HepG2 (cell line): ENCODE data around the gene PCAT6. TPM values are rescaled to one million over a fixed set of nuclear protein-coding genes. Genes with fewer than 3 reads are reported as not detected.

ENCODE experiments used
- AGO2 ChIP-seq: fragments of 200-400 bp; formaldehyde crosslinking; optimal IDR thresholded peaks from 2 replicates; pipeline ENCODE3; 2017; ENCODE audit warnings: mild to moderate bottlenecking, low read depth, low read length, moderate library complexity
- ATF3 ChIP-seq: sonication (generic); formaldehyde crosslinking; IDR thresholded peaks from 2 replicates; pipeline ENCODE4 v1.4.0; 2020; ENCODE audit warnings: missing genetic modification reagents
- GPN1 ChIP-seq: sonication (generic); formaldehyde crosslinking; IDR thresholded peaks from 2 replicates; pipeline ENCODE4 v1.5.1; 2020; ENCODE audit warnings: missing genetic modification reagents, borderline replicate concordance
- JARID2 ChIP-seq: sonication (generic); formaldehyde crosslinking; IDR thresholded peaks from 2 replicates; pipeline ENCODE4 v1.8.1; 2023; ENCODE audit warnings: missing genetic modification reagents, inconsistent platforms; ENCODE audit not compliant: insufficient replicate concordance
- KIAA2018 ChIP-seq: sonication (generic); formaldehyde crosslinking; IDR thresholded peaks from 2 replicates; pipeline ENCODE4 v1.5.0; 2020; ENCODE audit warnings: mild to moderate bottlenecking, missing genetic modification reagents, borderline replicate concordance
- NONO ChIP-seq, 2 experiments: fragments of 450-650 bp in 1 of 2; sonication (generic) in 1 of 2; formaldehyde crosslinking in 1 of 2; IDR thresholded peaks in 1 of 2; conservative IDR thresholded peaks in 1 of 2; 2 replicates each; pipeline versions ENCODE4 v1.6.1 to v1.8.0; 2017 to 2022; ENCODE audit warnings: mild to moderate bottlenecking in 1 of 2, missing genetic modification reagents in 1 of 2, moderate library complexity in 1 of 2
- PTBP1 ChIP-seq: fragments of 200-400 bp; formaldehyde crosslinking; IDR thresholded peaks from 2 replicates; pipeline ENCODE4 v1.6.1; 2018; ENCODE audit warnings: low read length, low read depth; ENCODE audit not compliant: poor library complexity, severe bottlenecking
- TEAD2 ChIP-seq: sonication (generic); formaldehyde crosslinking; IDR thresholded peaks from 2 replicates; pipeline ENCODE4 v1.9.0; 2021; ENCODE audit warnings: missing genetic modification reagents
- ZBTB3 ChIP-seq: sonication (generic); formaldehyde crosslinking; IDR thresholded peaks from 2 replicates; pipeline ENCODE4 v1.4.0; 2020; ENCODE audit warnings: low read depth, mild to moderate bottlenecking, moderate library complexity, missing genetic modification reagents, borderline replicate concordance
- ZFP36L1 ChIP-seq: sonication (generic); formaldehyde crosslinking; IDR thresholded peaks from 2 replicates; pipeline ENCODE4 v1.8.0; 2022; ENCODE audit warnings: mild to moderate bottlenecking, missing genetic modification reagents, moderate library complexity
- ZNF34 ChIP-seq: sonication (generic); formaldehyde crosslinking; IDR thresholded peaks from 2 replicates; pipeline ENCODE4 v1.4.0; 2020; ENCODE audit warnings: mild to moderate bottlenecking, missing genetic modification reagents, borderline replicate concordance
- ZNF431 ChIP-seq: sonication (generic); formaldehyde crosslinking; IDR thresholded peaks from 2 replicates; pipeline ENCODE4 v1.9.0; 2022; ENCODE audit warnings: missing genetic modification reagents, low read depth, mild to moderate bottlenecking, borderline replicate concordance
- polyA plus RNA-seq, 8 experiments: library from polyadenylated mRNA; depleted of rRNA in 3 of 8; stranded (reverse) in 7 of 8; unstranded in 1 of 8; fragments of >200 nt; fragmentation: Illumina TruSeq in 4 of 8; extraction: Trizol in 4 of 8; gene quantifications; 2 replicates each; pipeline versions ENCODE4 v1.2.1 to v1.2.3, GENCODE V29; 2011 to 2016; ENCODE audit warnings: low read depth in 4 of 8, missing spikeins in 1 of 8, mixed read lengths in 1 of 8; ENCODE audit not compliant: insufficient read depth in 1 of 8
- total RNA-seq, 5 experiments: library from RNA; depleted of rRNA; stranded (reverse); fragments of >200 nt; fragmentation: Illumina TruSeq; extraction: Trizol; gene quantifications; 2 replicates each; pipeline ENCODE4 v1.2.3, GENCODE V29; 2016; ENCODE audit warnings: low read depth in 1 of 5
- TF ChIP-seq, protein P1 (sequence below): sonication (generic); formaldehyde crosslinking; IDR thresholded peaks from 2 replicates; pipeline ENCODE4 v1.4.0; 2020; ENCODE audit warnings: missing genetic modification reagents, borderline replicate concordance

PCAT6 gene
- total and polyA plus RNA-seq, 2 of the 13 experiments (the other 11 are each of a cell fraction or from before 2014, with no cell fraction given) = 0.60 to 4.4 TPM

- no peak for TF ChIP-seq KIAA2018 (CRISPR knock-in tag)
- TF ChIP-seq JARID2 (CRISPR knock-in tag) = no peak
- TF ChIP-seq ZNF431 = no peak
- TF ChIP-seq, protein P1, sequence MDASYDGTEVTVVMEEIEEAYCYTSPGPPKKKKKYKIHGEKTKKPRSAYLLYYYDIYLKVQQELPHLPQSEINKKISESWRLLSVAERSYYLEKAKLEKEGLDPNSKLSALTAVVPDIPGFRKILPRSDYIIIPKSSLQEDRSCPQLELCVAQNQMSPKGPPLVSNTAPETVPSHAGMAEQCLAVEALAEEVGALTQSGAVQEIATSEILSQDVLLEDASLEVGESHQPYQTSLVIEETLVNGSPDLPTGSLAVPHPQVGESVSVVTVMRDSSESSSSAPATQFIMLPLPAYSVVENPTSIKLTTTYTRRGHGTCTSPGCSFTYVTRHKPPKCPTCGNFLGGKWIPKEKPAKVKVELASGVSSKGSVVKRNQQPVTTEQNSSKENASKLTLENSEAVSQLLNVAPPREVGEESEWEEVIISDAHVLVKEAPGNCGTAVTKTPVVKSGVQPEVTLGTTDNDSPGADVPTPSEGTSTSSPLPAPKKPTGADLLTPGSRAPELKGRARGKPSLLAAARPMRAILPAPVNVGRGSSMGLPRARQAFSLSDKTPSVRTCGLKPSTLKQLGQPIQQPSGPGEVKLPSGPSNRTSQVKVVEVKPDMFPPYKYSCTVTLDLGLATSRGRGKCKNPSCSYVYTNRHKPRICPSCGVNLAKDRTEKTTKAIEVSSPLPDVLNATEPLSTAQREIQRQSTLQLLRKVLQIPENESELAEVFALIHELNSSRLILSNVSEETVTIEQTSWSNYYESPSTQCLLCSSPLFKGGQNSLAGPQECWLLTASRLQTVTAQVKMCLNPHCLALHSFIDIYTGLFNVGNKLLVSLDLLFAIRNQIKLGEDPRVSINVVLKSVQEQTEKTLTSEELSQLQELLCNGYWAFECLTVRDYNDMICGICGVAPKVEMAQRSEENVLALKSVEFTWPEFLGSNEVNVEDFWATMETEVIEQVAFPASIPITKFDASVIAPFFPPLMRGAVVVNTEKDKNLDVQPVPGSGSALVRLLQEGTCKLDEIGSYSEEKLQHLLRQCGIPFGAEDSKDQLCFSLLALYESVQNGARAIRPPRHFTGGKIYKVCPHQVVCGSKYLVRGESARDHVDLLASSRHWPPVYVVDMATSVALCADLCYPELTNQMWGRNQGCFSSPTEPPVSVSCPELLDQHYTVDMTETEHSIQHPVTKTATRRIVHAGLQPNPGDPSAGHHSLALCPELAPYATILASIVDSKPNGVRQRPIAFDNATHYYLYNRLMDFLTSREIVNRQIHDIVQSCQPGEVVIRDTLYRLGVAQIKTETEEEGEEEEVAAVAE (CRISPR knock-in tag) = no peak
- TF ChIP-seq TEAD2 (CRISPR knock-in tag) = no peak
- TF ChIP-seq ZNF34 (CRISPR knock-in tag) = no peak
- no peak for TF ChIP-seq ATF3
- TF ChIP-seq GPN1 (CRISPR knock-in tag) = no peak
- TF ChIP-seq NONO (IDR thresholded peaks at IDR 0.05) = no peak
- TF ChIP-seq NONO (CRISPR knock-in tag; conservative IDR thresholded peaks at IDR 0.05) = no peak
- no peak for TF ChIP-seq ZBTB3 (CRISPR knock-in tag)
- no peak for TF ChIP-seq AGO2
- no peak for TF ChIP-seq ZFP36L1 (CRISPR knock-in tag)
- no peak for TF ChIP-seq PTBP1
- TF ChIP-seq, all 625 proteins: peak for 0
These were observed 10.7 kb downstream of the PCAT6 start (continued) for GRCh38 chr1:202821467-202821866.
